K562 (cell line): Measurements from ENCODE around the gene PLCB3. TPM values are rescaled to one million over a fixed set of nuclear protein-coding genes. Genes with fewer than 3 reads are reported as not detected.

Source experiments
- ATAC-seq: fragments of 200-7000 bp; cut with Tn5 transposase; 3 replicates; pipeline ENCODE4 v1.9.1; 2020; ENCODE audit warnings: moderate library complexity
- BruUV-seq: library from RNA; stranded (reverse); fragments of 400-500 nt; replicated peaks from 2 replicates; lab custom pipeline; 2021; lab: Mats Ljungman, UMichigan
- CTCF ChIA-PET: fragments of 300-600 bp; formaldehyde crosslinking; extraction: SDS; loops from one replicate; lab custom pipeline; 2021; ENCODE audit warnings: low intra/inter-chr PET ratio; lab: Yijun Ruan, JAX
- POLR2A ChIA-PET: fragments of 300-600, 350-650 bp; sonication (Branson Sonifier 250); formaldehyde crosslinking; extraction: SDS; loops from one replicate; lab custom pipeline; 2021; ENCODE audit warnings: antibody characterized with exemption, inconsistent platforms; lab: Yijun Ruan, JAX
- DNase-seq, 4 experiments: peaks; one replicate each; pipeline versions ENCODE4 v3.0.0 to v3.0.0-alpha.2; 2011 to 2018; ENCODE audit warnings: low spot score in 3 of 4, mixed read lengths in 3 of 4; ENCODE audit errors: extremely low read depth in 1 of 4
- FAIRE-seq: peaks from 2 replicates; lab custom pipeline; 2011; peaks lifted over from hg19 to GRCh38; lab: Jason Lieb, UNC
- H2AFZ ChIP-seq: 2 replicates; pipeline ENCODE4 v1.6.0; 2011; ENCODE audit warnings: low read depth, low read length, control low read depth, inconsistent platforms
- H3K27ac ChIP-seq: fragments of 200-600 bp; 3 replicates; pipeline ENCODE4 v1.8.0; 2011; ENCODE audit warnings: low read depth, mild to moderate bottlenecking, control low read depth, inconsistent platforms, low read length, moderate library complexity, mixed read lengths; ENCODE audit errors: extremely low read depth
- H3K27me3 ChIP-seq, 2 experiments: fragments of 300-600 bp in 1 of 2; 2 replicates in 1 of 2; 3 replicates in 1 of 2; pipeline versions ENCODE4 v1.6.0 to v1.8.0; 2011; ENCODE audit warnings: inconsistent platforms in 2 of 2, low read length in 2 of 2, mild to moderate bottlenecking in 1 of 2, mixed read lengths in 1 of 2, moderate library complexity in 1 of 2; ENCODE audit not compliant: control insufficient read depth in 2 of 2, insufficient read depth in 2 of 2
- H3K36me3 ChIP-seq: fragments of 300-600 bp; 3 replicates; pipeline ENCODE4 v1.8.0; 2011; ENCODE audit warnings: mild to moderate bottlenecking, low read length, inconsistent platforms; ENCODE audit not compliant: control insufficient read depth, insufficient read depth
- H3K4me1 ChIP-seq, 2 experiments: fragments of 200-600 bp in 1 of 2; replicated peaks in 1 of 2; 2 replicates in 1 of 2; 3 replicates in 1 of 2; pipeline versions ENCODE4 v1.5.1 to v1.8.0; 2011; ENCODE audit warnings: inconsistent platforms in 2 of 2, low read length in 2 of 2, mild to moderate bottlenecking in 1 of 2, mixed read lengths in 1 of 2, moderate library complexity in 1 of 2; ENCODE audit not compliant: control insufficient read depth in 2 of 2, insufficient read depth in 2 of 2
- H3K4me2 ChIP-seq: 2 replicates; pipeline ENCODE4 v1.6.1; 2011; ENCODE audit warnings: low read length, control low read depth, inconsistent platforms, mixed read lengths; ENCODE audit not compliant: insufficient read depth
- H3K4me3 ChIP-seq: fragments of 200-600 bp; sonication (generic), shearing (Covaris generic); 2 replicates; pipeline ENCODE4 v1.5.1; 2016; ENCODE audit warnings: control low read depth, inconsistent platforms
- H3K79me2 ChIP-seq: fragments of 200-600 bp; 3 replicates; pipeline ENCODE4 v1.8.0; 2011; ENCODE audit warnings: low read length, inconsistent platforms; ENCODE audit not compliant: control insufficient read depth, insufficient read depth
- H3K9ac ChIP-seq, 2 experiments: 2 replicates each; pipeline versions ENCODE4 v1.6.0 to v1.6.1; 2011; ENCODE audit warnings: low read depth in 2 of 2, low read length in 2 of 2, control low read depth in 1 of 2, inconsistent platforms in 1 of 2, mild to moderate bottlenecking in 1 of 2, mixed read lengths in 1 of 2; ENCODE audit not compliant: insufficient read depth in 1 of 2
- H3K9me1 ChIP-seq: one replicate; pipeline ENCODE4 v1.6.0; 2011; ENCODE audit warnings: inconsistent platforms, mild to moderate bottlenecking, low read length, moderate library complexity; ENCODE audit not compliant: control insufficient read depth, insufficient read depth
- H3K9me3 ChIP-seq: replicated peaks from 2 replicates; pipeline ENCODE4 v1.5.1; 2011; ENCODE audit warnings: low read depth, low read length, inconsistent platforms; ENCODE audit not compliant: control insufficient read depth, insufficient read depth
- H4K20me1 ChIP-seq: replicated peaks from 2 replicates; pipeline ENCODE4 v1.6.1; 2011; ENCODE audit warnings: low read length, inconsistent platforms, mixed read lengths; ENCODE audit not compliant: control insufficient read depth, insufficient read depth
- ARNT ChIP-seq, 2 experiments: fragments of 450-650 bp; IDR thresholded peaks; 2 replicates each; pipeline ENCODE4 v1.6.1; 2016; ENCODE audit warnings: mild to moderate bottlenecking in 1 of 2
- CREB3 ChIP-seq: fragments of 450-650 bp; conservative IDR thresholded peaks from 2 replicates; pipeline ENCODE4 v1.6.1; 2016; ENCODE audit warnings: missing genetic modification characterization, low read depth, mild to moderate bottlenecking, missing compliant biosample characterization, moderate library complexity
- HINFP ChIP-seq: fragments of 450-650 bp; conservative IDR thresholded peaks from 2 replicates; pipeline ENCODE4 v1.6.1; 2016; ENCODE audit warnings: missing genetic modification characterization, low read depth, mild to moderate bottlenecking, control low read depth, missing compliant biosample characterization
- KAT7 ChIP-seq: sonication (generic); formaldehyde crosslinking; IDR thresholded peaks from 2 replicates; pipeline ENCODE4 v1.8.0; 2022; ENCODE audit warnings: missing genetic modification reagents, mild to moderate bottlenecking, borderline replicate concordance
- KDM4B ChIP-seq, 2 experiments: fragments of 450-650 bp in 1 of 2; sonication (generic) in 1 of 2; IDR thresholded peaks; 2 replicates each; pipeline ENCODE4 v1.6.1; 2016 to 2017; ENCODE audit warnings: borderline replicate concordance in 2 of 2, antibody characterized with exemption in 1 of 2, low read depth in 1 of 2, mild to moderate bottlenecking in 1 of 2
- MAX ChIP-seq: sonication (generic); formaldehyde crosslinking; IDR thresholded peaks from 2 replicates; pipeline ENCODE4 v1.9.0; 2022; ENCODE audit warnings: mild to moderate bottlenecking, missing genetic modification reagents
- MLLT1 ChIP-seq, 2 experiments: fragments of 450-650 bp; IDR thresholded peaks; 2 replicates each; pipeline ENCODE4 v1.6.1; 2016
- MTA2 ChIP-seq: fragments of 450-650 bp; IDR thresholded peaks from 2 replicates; pipeline ENCODE4 v1.6.1; 2016; ENCODE audit warnings: low read depth
- NKRF ChIP-seq: fragments of 450-650 bp; IDR thresholded peaks from 2 replicates; pipeline ENCODE4 v1.6.1; 2016; ENCODE audit warnings: borderline replicate concordance
- NRF1 ChIP-seq, 2 experiments: fragments of 450-650 bp; IDR thresholded peaks in 1 of 2; conservative IDR thresholded peaks in 1 of 2; 2 replicates each; pipeline ENCODE4 v1.6.1; 2014; ENCODE audit warnings: mild to moderate bottlenecking in 2 of 2
- ZNF354B ChIP-seq: fragments of 250-450 bp; sonication (Bioruptor Pico); IDR thresholded peaks from 2 replicates; pipeline ENCODE4 v1.4.0; 2020
- ZNF699 ChIP-seq: fragments of 250-450 bp; sonication (Bioruptor Pico); IDR thresholded peaks from 2 replicates; pipeline ENCODE4 v1.8.0; 2021; ENCODE audit warnings: mild to moderate bottlenecking, moderate library complexity; ENCODE audit not compliant: insufficient replicate concordance
- WGBS: fragments of 100-300 bp; shearing (Covaris generic); methylation state at CpG from one replicate; pipeline ENCODE4 v1.1.6; 2016; ENCODE audit warnings: low coverage, mixed read lengths; ENCODE audit not compliant: insufficient coverage; ENCODE audit errors: missing lambda C conversion rate; 5-methylcytosine and 5-hydroxymethylcytosine counted together
- in situ Hi-C: fragments of 300-500 bp; cut with MboI; formaldehyde crosslinking; loops from 4 replicates; pipeline ENCODE4 v1.15.0; 2018; ENCODE audit warnings: inconsistent platforms, mixed read lengths
- intact Hi-C: fragments of 100-400 bp; cut with micrococcal nuclease; formaldehyde crosslinking; loops from 2 replicates; pipeline ENCODE4 v1.14.2; 2022
- polyA plus RNA-seq, 8 experiments: library from polyadenylated mRNA; depleted of rRNA in 4 of 8; stranded (reverse) in 5 of 8; unstranded in 3 of 8; fragments of >200 nt; fragmentation: Nextera tagmentation in 2 of 8; fragmentation: Illumina TruSeq in 1 of 8; extraction: Ambion mirVana in 2 of 8; extraction: Trizol in 1 of 8; gene quantifications; 2 replicates each; pipeline versions ENCODE4 v1.2.1 to v1.2.3, GENCODE V29; 2011 to 2014; ENCODE audit warnings: inconsistent platforms in 1 of 8, missing spikeins in 1 of 8
- total RNA-seq, 7 experiments: library from RNA; depleted of rRNA in 6 of 7; stranded (reverse); fragments of >200 nt in 6 of 7; fragmentation: Illumina TruSeq in 2 of 7; extraction: Trizol in 2 of 7; gene quantifications; 2 replicates each; pipeline versions ENCODE4 v1.2.1 to v1.2.3, GENCODE V29; 2011 to 2021; ENCODE audit warnings: low replicate concordance in 1 of 7

Gene PLCB3
- total and polyA plus RNA-seq, 9 of the 15 experiments (the other 6 are each of a cell fraction or from before 2014, with no cell fraction given) = 0.31 to 44.8 (median 14.6) TPM

GRCh38 chr11:64206457-64207255 lies 44.7 kb upstream of the PLCB3 start, which contains the start of gene FERMT3:
Gene FERMT3, plus strand, starts transcription at chr11:64206721. Its CDS starts 644 bp downstream, at chr11:64207365.
- Histone ChIP-seq H3K4me1 (peaks cover 36 to 70% of the 10 kb centered on the region in 2 experiments), H3K4me2 (peak within 1 kb of the TSS; percentile 97), H3K36me3 (peaks cover 89% of the 10 kb centered on the region), H2AFZ (peak within 1 kb of the TSS; percentile 76), H3K79me2 (peaks cover 47% of the 10 kb centered on the region), H3K9me1 (peaks cover 8% of the 10 kb centered on the region), H3K9ac (peak within 1 kb of the TSS; percentile 99 to 100), H3K27ac (peak within 1 kb of the TSS; percentile 100), H4K20me1 (no peaks in the 10 kb centered on the region; the same call in 1 of the 2 replicates), H3K27me3 (no peaks in the 10 kb centered on the region), H3K4me3 (peak within 1 kb of the TSS; percentile 77), H3K9me3 (no peaks in the 10 kb centered on the region)
- FAIRE-seq (peak; percentile 71), ATAC-seq (peak; percentile 68), DNase-seq (peak; percentile 72 to 84 (median 76))
- WGBS = 1% methylated on average over 22 of the region's 27 CpGs
- in situ Hi-C loops = no loop called here
- CTCF ChIA-PET = interaction anchor here (0.7 to 2.6 kb wide), 2 partner anchors 95 to 137 kb away, joined by 3 to 9 read pairs; no protein-coding TSS in a partner anchor
- POLR2A ChIA-PET = interaction anchor here (0.5 to 8.2 kb wide), 35 partner anchors 9 to 498 kb away, joined by 3 to 77 read pairs (median 5); partner anchors contain the start of genes BAD, CATSPERZ, COX8A and DNAJC4
- intact Hi-C loops = loop anchor here (2.0 to 5.0 kb wide), 3 partner anchors 24 to 151 kb away; partner anchors contain the start of genes DNAJC4, PPP1R14B and RPS6KA4
- TSS peak; percentile 57 for BruUV-seq
- TF ChIP-seq ARNT (IDR thresholded peaks at IDR 0.05) = 0 out of 4 replicates have a peak, but pooled peaks of 1 of the 2 experiments have one; percentile 17
- peak in 1 of 2 experiments; percentile 47; a peak in 1 of 4 replicates for TF ChIP-seq KDM4B (IDR thresholded peaks at IDR 0.05; ENCODE audit: borderline replicate concordance in 2 of 2, low read depth in 1 of 2)
- TF ChIP-seq NRF1 (conservative IDR thresholded peaks at IDR 0.05 in 1 of 2, IDR thresholded peaks at IDR 0.05 in 1 of 2) = 0 out of 4 replicates have a peak, but pooled peaks of 1 of the 2 experiments have one; percentile 17
- TF ChIP-seq NKRF = no peak
- TF ChIP-seq KAT7 = peak; percentile 49; the same call in 1 of the 2 replicates
- no peak for TF ChIP-seq MLLT1 (IDR thresholded peaks at IDR 0.05)
- 0 out of 2 replicates have a peak, but pooled peaks have one; percentile 10 for TF ChIP-seq MTA2
- no peak for TF ChIP-seq ZNF354B (CRISPR knock-in tag)
- 0 out of 2 replicates have a peak, but pooled peaks have one; percentile 39 for TF ChIP-seq CREB3
- no peak for TF ChIP-seq ZNF699
- peak; percentile 81 for TF ChIP-seq MAX (CRISPR knock-in tag)
- 0 out of 2 replicates have a peak, but pooled peaks have one; percentile 21 for TF ChIP-seq HINFP (tag)
